Stimulated activated CD4-positive, alpha-beta T cell treated with anti-CD3 and anti-CD28 coated beads, Interleukin-1b, Interleukin-23, amount 100 ng/mL, for 48 hours (primary cell): ENCODE results near the gene AURKAIP1.
"Not testable (repeated sequence)": the region's sequence is repeated elsewhere in the genome, so short reads cannot be mapped to it uniquely, and the experiment has no call there.

Source experiments
- DNase-seq: peaks from one replicate; pipeline ENCODE4 v3.0.0-alpha.2; 2020

AURKAIP1 gene

GRCh38 chr1:1374929-1375662 is at the start of gene AURKAIP1:
TSS of gene AURKAIP1 (minus strand) at chr1:1375207. CDS start at chr1:1374756, 451 bp downstream.
- DNase-seq, result peak; percentile 98

DNA sequence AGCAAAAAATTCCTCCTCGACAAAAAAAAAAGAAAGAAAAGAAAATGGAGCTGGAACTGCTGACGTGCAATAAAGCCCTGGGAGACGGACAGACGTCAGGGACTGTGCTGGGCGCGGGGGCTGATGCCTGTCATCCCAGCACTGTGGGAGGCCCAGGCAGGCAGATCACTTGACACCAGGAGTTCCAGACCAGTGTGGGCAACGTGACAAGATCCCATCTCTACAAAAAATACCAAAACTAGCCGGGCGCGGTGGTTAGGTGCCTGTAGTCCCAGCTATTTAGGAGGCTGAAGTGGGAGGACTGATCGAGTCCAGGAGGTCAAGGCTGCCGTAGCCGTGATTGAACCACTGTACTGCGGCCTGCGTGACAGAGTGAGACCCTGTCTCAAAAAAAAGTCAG is 49.7 kb upstream of the AURKAIP1 start:
- no peak for DNase-seq

DNA sequence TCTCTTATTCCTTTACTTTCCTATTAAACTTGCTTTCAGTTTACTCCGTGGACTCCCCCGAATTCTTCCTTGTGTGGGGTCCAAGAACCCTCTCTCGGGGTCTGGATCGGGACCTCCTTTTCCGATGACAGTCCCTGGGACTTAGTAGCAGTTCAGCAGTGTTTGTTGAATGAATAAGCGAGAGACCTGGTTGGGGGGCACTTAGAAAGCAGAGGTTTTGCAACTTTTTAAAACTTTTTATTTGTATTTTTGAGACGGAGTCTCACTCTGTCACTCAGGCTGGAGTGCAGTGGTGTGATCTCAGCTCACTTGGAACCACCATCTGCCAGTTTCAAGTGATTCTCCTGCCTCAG is 48.2 kb upstream of the AURKAIP1 start:
- DNase-seq, result no peak

GRCh38 chr1:1422465-1423244 is 47.6 kb upstream of the AURKAIP1 start:
- DNase-seq, result no peak

- DNase-seq, result no peak
Observed at GRCh38 chr1:1421907-1422464, 47.0 kb upstream of the AURKAIP1 start.

DNA sequence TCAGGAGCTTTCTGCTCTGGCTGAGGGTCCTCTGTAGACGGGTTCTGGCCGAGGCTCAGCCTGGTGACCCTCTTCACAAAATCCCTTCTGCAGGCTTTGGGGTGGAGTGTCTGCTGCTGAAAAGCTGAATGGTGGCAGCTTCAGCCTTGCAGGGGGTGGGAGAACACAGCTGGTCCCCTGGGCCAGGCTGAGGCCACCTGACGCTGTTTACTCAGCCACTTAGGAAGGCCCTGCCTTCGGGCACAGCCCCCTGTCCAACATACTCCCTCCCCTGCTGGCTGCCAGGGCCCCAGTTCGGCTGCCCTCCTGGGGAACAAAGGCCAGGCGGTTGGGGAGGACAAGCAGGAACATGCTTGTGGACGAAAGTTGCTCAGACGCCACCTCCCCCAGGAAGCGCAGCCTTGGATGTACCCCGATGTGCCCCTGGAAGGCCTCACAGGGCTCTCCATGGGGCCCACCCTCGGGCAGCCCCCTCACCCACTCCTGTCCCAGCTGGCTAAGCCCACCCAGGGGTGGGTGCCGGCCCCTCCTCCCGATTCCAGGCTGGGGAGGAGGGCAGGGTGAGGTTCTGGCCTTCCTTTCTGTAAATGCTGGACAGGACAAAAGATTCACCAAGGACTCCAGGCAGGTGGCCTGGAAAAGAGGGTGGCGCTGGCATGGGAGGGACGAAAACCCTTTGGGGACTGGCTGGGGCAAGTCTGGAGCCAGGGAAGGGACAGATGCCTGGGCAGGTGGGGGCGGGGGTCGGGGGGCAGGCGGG is 46.3 kb upstream of the AURKAIP1 start, which contains the start of gene ANKRD65:
Gene ANKRD65, minus strand, starts transcription at position 130 of the 760 bp plus-strand sequence. CDS start 271 bp downstream, outside the sequence.
- no peak for DNase-seq

- no peak for DNase-seq
Observed at GRCh38 chr1:1420654-1421141, 45.7 kb upstream of the AURKAIP1 start.

DNA sequence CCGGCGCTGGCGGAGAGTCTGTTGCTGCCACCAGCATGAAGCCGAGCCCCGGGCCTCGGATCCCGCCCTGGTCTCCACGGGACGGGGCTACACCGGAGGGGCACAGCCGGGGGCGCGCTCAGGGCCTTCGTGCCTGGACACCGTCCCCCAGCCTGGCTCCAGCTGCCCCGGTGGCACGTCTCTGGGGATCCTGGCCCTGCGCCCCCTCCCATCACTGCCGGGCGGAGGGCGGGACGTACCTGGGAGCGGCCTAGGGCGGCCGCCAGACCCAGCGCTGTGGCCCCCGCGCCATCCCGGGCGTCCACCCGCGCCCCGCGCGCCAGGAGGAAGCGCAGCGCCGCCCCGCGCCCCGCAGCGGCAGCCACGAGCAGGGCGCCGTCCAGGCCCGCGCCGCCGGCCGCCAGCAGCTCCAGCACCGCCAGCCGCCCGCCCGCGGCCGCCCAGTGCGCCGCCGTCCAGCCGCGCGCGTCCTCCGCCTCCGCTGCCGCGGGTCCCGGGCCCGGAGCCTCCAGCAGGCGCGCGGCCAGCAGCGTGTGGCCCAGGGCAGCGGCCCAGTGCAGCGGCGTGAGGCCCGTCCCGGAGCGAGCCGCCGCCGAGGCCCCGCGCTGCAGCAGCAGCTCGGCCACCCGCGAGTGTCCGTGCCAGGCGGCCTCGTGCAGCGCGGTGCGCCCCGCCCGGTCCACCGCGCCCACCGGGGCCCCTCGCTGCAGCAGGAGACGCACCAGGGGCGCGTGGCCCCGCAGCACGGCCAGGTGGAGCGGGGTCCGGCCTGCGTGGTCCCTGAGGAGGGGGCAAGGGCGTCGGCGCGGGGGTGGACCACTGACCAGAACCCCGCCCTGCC is 45.0 kb upstream of the AURKAIP1 start:
- DNase-seq, result no peak

- DNase-seq, result no peak
Observed at GRCh38 chr1:1419363-1419812, 44.4 kb upstream of the AURKAIP1 start.

- no peak for DNase-seq
Observed at GRCh38 chr1:1418464-1419362, 43.7 kb upstream of the AURKAIP1 start.

DNA sequence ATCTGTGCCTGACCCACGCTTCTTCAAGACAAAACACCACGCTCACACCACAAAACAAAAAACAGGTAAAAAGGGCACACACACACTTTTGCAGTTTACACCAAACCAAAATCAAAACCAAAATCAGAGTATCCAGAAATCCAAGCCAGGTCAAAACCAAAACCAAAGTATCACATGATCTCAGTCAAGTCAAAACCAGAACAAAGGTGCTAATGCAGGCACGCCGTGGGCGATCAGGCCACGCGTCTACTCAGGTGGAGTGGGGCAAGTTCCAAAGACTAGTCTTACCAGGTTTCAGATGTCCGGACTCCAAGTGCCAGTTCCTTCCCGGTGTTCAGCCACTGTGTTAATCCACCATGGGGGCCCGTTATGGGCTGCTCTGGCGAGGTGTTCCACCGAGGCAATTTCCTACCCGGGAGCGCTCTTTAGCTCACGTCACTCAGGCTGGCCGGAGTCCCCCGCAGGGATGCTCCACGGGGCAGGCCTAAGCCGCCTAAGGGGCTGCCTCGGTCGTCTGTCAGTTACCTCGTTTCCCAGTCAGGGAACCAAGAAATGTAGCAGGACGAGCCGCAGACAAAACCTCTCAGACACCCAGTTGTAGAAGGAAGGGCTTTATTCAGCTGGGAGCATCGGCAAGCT is 42.9 kb upstream of the AURKAIP1 start:
- DNase-seq, result not testable (repeated sequence)

DNA sequence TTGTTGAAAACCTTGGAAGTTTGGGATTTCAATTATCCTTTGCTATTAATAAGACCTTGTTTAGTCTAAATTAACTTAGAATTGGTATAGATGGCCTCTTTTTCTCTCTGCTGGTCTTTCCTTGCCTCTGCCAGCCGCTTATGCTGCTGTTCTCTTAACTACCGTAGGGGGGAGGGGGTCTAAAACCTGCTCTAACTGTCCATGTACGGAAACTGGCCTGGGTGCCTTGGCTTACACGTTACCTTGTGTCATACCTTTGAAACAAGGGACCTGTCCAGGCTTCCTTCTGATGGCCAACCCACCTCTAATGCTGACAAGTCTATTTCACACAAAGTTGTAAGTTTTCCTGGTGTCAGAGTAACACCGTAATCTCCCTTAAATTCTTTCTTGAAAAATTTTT is 42.4 kb upstream of the AURKAIP1 start:
- DNase-seq, result not testable (repeated sequence)

GRCh38 chr1:1415751-1416150 is 40.7 kb upstream of the AURKAIP1 start:
- DNase-seq, result no peak

DNA sequence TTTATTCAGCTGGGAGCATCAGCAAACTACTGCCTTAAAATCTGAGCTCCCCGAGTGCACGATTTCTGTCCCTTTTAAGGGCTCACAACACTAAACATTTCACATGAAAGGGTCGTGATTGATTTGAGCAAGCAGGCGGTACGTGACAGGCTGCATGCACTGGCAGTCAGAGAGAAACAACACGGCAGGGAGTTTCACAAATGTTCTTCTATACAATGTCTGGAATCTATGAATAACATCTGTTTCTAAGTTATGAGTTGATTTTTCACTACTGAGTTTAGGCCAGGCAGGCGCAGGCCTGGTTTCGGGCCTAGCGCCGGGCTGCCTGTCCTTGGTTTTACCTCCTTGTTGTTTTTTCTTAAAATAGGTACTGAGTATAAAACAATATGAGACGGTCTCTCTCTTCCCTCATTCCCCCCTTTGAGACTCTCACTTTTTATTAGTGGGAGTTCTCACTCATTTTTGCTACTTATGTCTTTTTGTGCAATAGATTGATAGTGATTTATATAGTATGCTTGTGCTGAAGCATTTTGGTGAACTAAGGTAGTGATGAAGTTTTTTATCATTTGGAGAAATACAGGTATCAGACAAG is 37.4 kb upstream of the AURKAIP1 start:
- DNase-seq, result peak; percentile 56

DNA sequence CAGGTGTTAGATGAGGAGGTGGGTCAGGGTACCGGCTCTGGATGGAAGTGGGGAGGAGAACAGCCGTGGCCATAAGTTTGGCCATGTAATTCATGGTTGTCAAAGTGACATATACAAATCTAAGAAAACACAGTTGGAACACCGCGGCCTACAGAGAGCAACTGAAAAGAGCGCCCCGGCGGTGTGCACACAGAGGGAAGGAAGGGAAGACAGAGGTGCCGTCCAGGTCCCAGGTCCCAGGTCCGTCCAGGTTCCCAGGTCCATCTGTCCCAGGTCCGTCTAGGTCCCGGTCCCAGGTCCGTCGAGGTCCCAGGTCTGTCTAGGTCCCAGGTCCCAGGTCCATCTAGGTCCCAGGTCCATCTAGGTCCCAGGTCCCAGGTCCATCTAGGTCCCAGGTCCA is 36.6 kb upstream of the AURKAIP1 start:
- no peak for DNase-seq

GRCh38 chr1:1410238-1410637 is 35.2 kb upstream of the AURKAIP1 start:
- not testable (repeated sequence) for DNase-seq

DNA sequence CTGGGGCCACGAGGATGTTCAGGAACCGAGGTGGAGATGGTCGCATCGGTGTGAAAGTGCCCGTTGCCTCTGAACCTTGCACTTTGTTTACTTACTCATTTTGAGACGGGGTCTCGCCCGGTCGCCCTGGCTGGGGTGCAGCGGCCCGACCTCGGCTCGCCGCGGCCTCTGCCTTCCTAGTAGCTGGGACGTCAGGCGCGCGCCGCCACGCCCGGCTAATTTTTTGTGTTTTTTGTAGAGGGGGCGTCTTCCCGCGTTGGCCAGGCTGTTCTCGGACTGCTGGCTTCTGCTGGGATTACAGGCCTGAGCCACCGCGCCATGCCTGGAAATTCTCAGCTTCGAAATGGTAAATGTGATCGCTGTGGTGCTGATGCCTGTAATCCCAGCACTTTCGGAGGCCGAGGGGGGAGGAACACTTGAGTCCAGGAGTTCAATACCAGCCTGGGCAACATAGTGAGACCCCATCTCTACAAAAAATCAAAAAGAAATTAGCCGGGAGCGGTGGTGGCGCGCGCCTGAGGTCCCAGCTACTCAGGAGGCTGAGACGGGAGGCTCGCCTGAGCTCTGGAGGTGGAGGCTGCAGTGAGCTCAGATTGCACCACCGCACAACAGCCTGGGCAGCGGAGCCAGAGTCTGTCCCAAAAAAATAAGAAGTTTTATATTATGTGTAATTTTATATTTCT is 32.8 kb upstream of the AURKAIP1 start:
- DNase-seq, result peak; percentile 42

DNA sequence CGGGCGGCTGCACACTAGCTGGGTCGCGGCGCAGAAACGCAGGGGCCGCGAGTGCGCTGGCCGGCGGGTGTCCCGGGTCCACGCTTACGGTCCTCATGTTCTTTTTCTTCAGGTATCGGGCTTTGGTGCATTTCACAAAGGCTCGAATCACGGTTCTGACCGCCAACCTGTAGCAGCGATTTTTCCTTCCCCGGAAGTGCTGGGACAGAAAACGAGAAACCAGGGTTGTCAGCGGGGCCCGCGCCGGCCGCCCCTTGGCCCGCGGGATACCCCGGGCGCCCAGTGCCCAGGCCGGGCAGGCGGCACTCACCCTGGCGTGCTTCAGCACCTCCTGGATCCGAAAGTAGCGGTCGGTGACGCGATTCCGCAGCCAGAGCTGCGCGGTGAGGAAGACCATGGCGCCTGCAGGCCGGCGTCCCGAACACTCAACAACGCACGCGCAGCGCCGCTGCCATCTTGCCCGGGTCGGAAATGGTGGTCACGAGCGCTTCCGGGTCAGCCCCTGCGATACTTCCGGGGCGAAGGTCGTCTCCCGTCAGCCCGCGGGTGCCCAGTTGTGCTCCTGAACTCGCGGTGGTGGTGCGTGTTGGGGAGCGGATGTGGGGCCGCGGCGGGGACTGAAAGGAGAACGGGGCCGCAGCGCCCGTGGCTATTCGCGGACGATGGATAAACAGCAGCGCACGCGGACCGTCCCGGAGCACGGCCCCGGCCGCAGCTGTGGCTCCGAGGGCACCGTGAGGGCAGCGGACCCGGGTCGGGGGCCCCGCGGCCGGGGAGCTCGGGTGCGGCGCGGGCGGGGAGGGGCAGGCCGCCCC is 32.0 kb upstream of the AURKAIP1 start, which contains the start of gene MRPL20:
Gene MRPL20, minus strand, starts transcription at position 473 of the 815 bp plus-strand sequence. Its CDS starts 76 bp downstream, at position 397.
- DNase-seq, result peak; percentile 96
